Osteocyte (in vitro differentiated cells): ENCODE measurements around the gene TRIM25. TPM values are rescaled to one million over a fixed set of nuclear protein-coding genes. Genes with fewer than 3 reads are reported as not detected.

ENCODE experiments used
- DNase-seq: peaks from one replicate; pipeline ENCODE4 v3.0.0; 2021; ENCODE audit warnings: mixed read lengths; ENCODE audit not compliant: unreplicated experiment; ENCODE audit errors: extremely low spot score
- H3K27ac Mint-ChIP-seq: one replicate; pipeline ENCODE4 v1.8.0; 2021; ENCODE audit warnings: mild to moderate bottlenecking, mixed read lengths; ENCODE audit not compliant: unreplicated experiment
- H3K27me3 Mint-ChIP-seq: one replicate; pipeline ENCODE4 v1.8.0; 2021; ENCODE audit warnings: mixed read lengths; ENCODE audit not compliant: unreplicated experiment
- H3K36me3 Mint-ChIP-seq: one replicate; pipeline ENCODE4 v1.8.0; 2021; ENCODE audit warnings: mixed read lengths; ENCODE audit not compliant: unreplicated experiment
- H3K4me1 Mint-ChIP-seq: one replicate; pipeline ENCODE4 v1.8.0; 2021; ENCODE audit warnings: mixed read lengths; ENCODE audit not compliant: unreplicated experiment
- H3K4me3 Mint-ChIP-seq: one replicate; pipeline ENCODE4 v1.8.0; 2021; ENCODE audit warnings: mild to moderate bottlenecking, moderate library complexity, mixed read lengths; ENCODE audit not compliant: unreplicated experiment
- H3K9me3 Mint-ChIP-seq: one replicate; pipeline ENCODE4 v1.8.0; 2021; ENCODE audit warnings: mixed read lengths; ENCODE audit not compliant: unreplicated experiment
- CTCF ChIP-seq: fragments of 200-600 bp; sonication (generic); IDR thresholded peaks from 2 replicates; pipeline ENCODE4 v1.5.0; 2021; ENCODE audit warnings: antibody characterized with exemption, mild to moderate bottlenecking, moderate library complexity
- total RNA-seq: library from RNA; stranded (reverse); gene quantifications from 2 replicates; pipeline ENCODE4 v1.2.1, GENCODE V29; 2021

Gene TRIM25
- total RNA-seq, 1 donor from 2014 or later, result 28.1 TPM

- H3K4me1 Mint-ChIP-seq, result peaks cover 35% of the 10 kb centered on the region
- peaks cover 19% of the 10 kb centered on the region for H3K36me3 Mint-ChIP-seq
- TF ChIP-seq CTCF, result no peak
- H3K27me3 Mint-ChIP-seq, result no peaks in the 10 kb centered on the region
- no peak for DNase-seq
- H3K9me3 Mint-ChIP-seq, result no peaks in the 10 kb centered on the region
- H3K4me3 Mint-ChIP-seq, result no peak overlapping the region
- H3K27ac Mint-ChIP-seq, result no peak overlapping the region
These were observed 3.2 kb downstream of the TRIM25 start for GRCh38 chr17:56910509-56911235.

- TF ChIP-seq CTCF, result no peak
- no peak overlapping the region for H3K4me3 Mint-ChIP-seq
These were observed 3.9 kb downstream of the TRIM25 start for GRCh38 chr17:56909742-56910508.

GRCh38 chr17:56908001-56908542 lies 5.8 kb downstream of the TRIM25 start:
- Mint-ChIP-seq H3K4me3 (no peak overlapping the region), H3K36me3 (peaks cover 36% of the 10 kb centered on the region), H3K27me3 (no peaks in the 10 kb centered on the region), H3K9me3 (peaks cover 4% of the 10 kb centered on the region), H3K27ac (no peak overlapping the region), H3K4me1 (peaks cover 23% of the 10 kb centered on the region)
- TF ChIP-seq CTCF, result no peak
- DNase-seq, result peak; percentile 70

More at GRCh38 chr17:56909742-56910508, 3.9 kb downstream of the TRIM25 start:
- Mint-ChIP-seq H3K4me1 (peaks cover 29% of the 10 kb centered on the region), H3K27ac (no peak overlapping the region), H3K9me3 (no peaks in the 10 kb centered on the region), H3K36me3 (peaks cover 20% of the 10 kb centered on the region), H3K27me3 (no peaks in the 10 kb centered on the region)
- DNase-seq, result no peak

GRCh38 chr17:56903560-56903959 lies 10.3 kb downstream of the TRIM25 start:
- no peak for TF ChIP-seq CTCF
- peaks cover 13% of the 10 kb centered on the region for H3K4me1 Mint-ChIP-seq
- peaks cover 56% of the 10 kb centered on the region for H3K36me3 Mint-ChIP-seq
- peaks cover 4% of the 10 kb centered on the region for H3K9me3 Mint-ChIP-seq
- H3K4me3 Mint-ChIP-seq, result no peak overlapping the region
- no peaks in the 10 kb centered on the region for H3K27me3 Mint-ChIP-seq
- no peak for DNase-seq
- no peak overlapping the region for H3K27ac Mint-ChIP-seq

GRCh38 chr17:56902348-56902747 lies 11.5 kb downstream of the TRIM25 start:
- H3K27ac Mint-ChIP-seq, result peak overlapping the region; percentile 57
- H3K4me3 Mint-ChIP-seq, result no peak overlapping the region
- peaks cover 13% of the 10 kb centered on the region for H3K4me1 Mint-ChIP-seq
- H3K27me3 Mint-ChIP-seq, result no peaks in the 10 kb centered on the region
- TF ChIP-seq CTCF, result no peak
- H3K9me3 Mint-ChIP-seq, result peaks cover 4% of the 10 kb centered on the region
- DNase-seq, result no peak
- H3K36me3 Mint-ChIP-seq, result peaks cover 57% of the 10 kb centered on the region
